IPS DF 6.9 (cell line): ENCODE measurements around the gene TREML4.

Source experiments
- DNase-seq: peaks from one replicate; pipeline ENCODE4 v3.0.0-alpha.2; 2013; ENCODE audit warnings: low read depth, low spot score
- H3K27ac ChIP-seq: one replicate; pipeline ENCODE4 v1.5.1; 2013; ENCODE audit warnings: low read length, control low read depth
- H3K27me3 ChIP-seq: 2 replicates; pipeline ENCODE4 v1.6.1; 2013; ENCODE audit warnings: mild to moderate bottlenecking, low read length; ENCODE audit not compliant: control insufficient read depth, insufficient read depth
- H3K36me3 ChIP-seq: 2 replicates; pipeline ENCODE4 v1.6.1; 2013; ENCODE audit warnings: low read length; ENCODE audit not compliant: control insufficient read depth, insufficient read depth
- H3K4me1 ChIP-seq: 2 replicates; pipeline ENCODE4 v1.6.1; 2013; ENCODE audit warnings: low read length; ENCODE audit not compliant: control insufficient read depth, insufficient read depth
- H3K4me3 ChIP-seq: 2 replicates; pipeline ENCODE4 v1.5.1; 2013; ENCODE audit warnings: mild to moderate bottlenecking, low read length
- H3K9me3 ChIP-seq: 2 replicates; pipeline ENCODE4 v1.6.1; 2013; ENCODE audit warnings: low read length, inconsistent platforms; ENCODE audit not compliant: control insufficient read depth, insufficient read depth
- WGBS: extraction: QIAGEN DNeasy Blood & Tissue Kit; methylation state at CpG from one replicate; pipeline ENCODE4 v1.1.7; 2013; ENCODE audit warnings: mixed read lengths, missing lambda C conversion rate; ENCODE audit not compliant: insufficient read length, insufficient coverage; 5-methylcytosine and 5-hydroxymethylcytosine counted together

Gene TREML4

GRCh38 chr6:41191569-41191968 is 36.6 kb upstream of the TREML4 start:
- H3K36me3 ChIP-seq = no peaks in the 10 kb centered on the region

GRCh38 chr6:41193171-41193734 is 34.9 kb upstream of the TREML4 start:
- DNase-seq = no peak
- Histone ChIP-seq H3K27me3 (no peaks in the 10 kb centered on the region), H3K4me3 (no peak overlapping the region), H3K36me3 (no peaks in the 10 kb centered on the region), H3K9me3 (no peaks in the 10 kb centered on the region), H3K4me1 (no peaks in the 10 kb centered on the region; the same call in 1 of the 2 replicates), H3K27ac (no peak overlapping the region)
- no CpG with 5 or more reads among the region's 5 CpGs for WGBS

More at GRCh38 chr6:41191569-41191968, 36.6 kb upstream of the TREML4 start:
- Histone ChIP-seq H3K9me3 (no peaks in the 10 kb centered on the region), H3K4me3 (no peak overlapping the region), H3K4me1 (no peaks in the 10 kb centered on the region), H3K27me3 (no peaks in the 10 kb centered on the region), H3K27ac (no peak overlapping the region)
- no peak for DNase-seq
- WGBS = no CpG with 5 or more reads among the region's 6 CpGs

GRCh38 chr6:41193884-41194283 is 34.3 kb upstream of the TREML4 start:
- Histone ChIP-seq H3K27me3 (no peaks in the 10 kb centered on the region), H3K4me1 (no peaks in the 10 kb centered on the region; the same call in 1 of the 2 replicates), H3K36me3 (no peaks in the 10 kb centered on the region), H3K27ac (no peak overlapping the region), H3K9me3 (no peaks in the 10 kb centered on the region), H3K4me3 (no peak overlapping the region)
- 100% methylated on average over 1 of the region's 5 CpGs for WGBS
- DNase-seq = no peak

- Histone ChIP-seq H3K27ac (no peak overlapping the region), H3K36me3 (no peaks in the 10 kb centered on the region), H3K4me1 (no peaks in the 10 kb centered on the region; the same call in 1 of the 2 replicates), H3K9me3 (no peaks in the 10 kb centered on the region), H3K27me3 (no peaks in the 10 kb centered on the region), H3K4me3 (no peak overlapping the region)
- WGBS = no CpG with 5 or more reads among the region's 3 CpGs
- no peak for DNase-seq
Measured at GRCh38 chr6:41194386-41194785, 33.8 kb upstream of the TREML4 start.

GRCh38 chr6:41197234-41197633 is 30.9 kb upstream of the TREML4 start:
- H3K27me3 ChIP-seq = no peaks in the 10 kb centered on the region
- no CpG with 5 or more reads among the region's 3 CpGs for WGBS

GRCh38 chr6:41199552-41200246 is 28.4 kb upstream of the TREML4 start:
- peaks cover 7% of the 10 kb centered on the region for H3K4me1 ChIP-seq
- no peaks in the 10 kb centered on the region for H3K9me3 ChIP-seq
- no CpG with 5 or more reads among the region's 1 CpG for WGBS
- DNase-seq = no peak
- no peaks in the 10 kb centered on the region for H3K36me3 ChIP-seq
- no peaks in the 10 kb centered on the region for H3K27me3 ChIP-seq
- no peak overlapping the region for H3K27ac ChIP-seq
- H3K4me3 ChIP-seq = no peak overlapping the region

More at GRCh38 chr6:41197234-41197633, 30.9 kb upstream of the TREML4 start:
- no peaks in the 10 kb centered on the region for H3K9me3 ChIP-seq
- H3K4me1 ChIP-seq = peaks cover 6% of the 10 kb centered on the region
- no peak for DNase-seq
- H3K27ac ChIP-seq = no peak overlapping the region
- no peak overlapping the region for H3K4me3 ChIP-seq
- H3K36me3 ChIP-seq = no peaks in the 10 kb centered on the region

GRCh38 chr6:41200296-41200900 is 27.8 kb upstream of the TREML4 start:
- Histone ChIP-seq H3K9me3 (no peaks in the 10 kb centered on the region), H3K4me1 (peaks cover 7% of the 10 kb centered on the region), H3K27me3 (no peaks in the 10 kb centered on the region), H3K4me3 (no peak overlapping the region), H3K36me3 (no peaks in the 10 kb centered on the region), H3K27ac (no peak overlapping the region)
- no peak for DNase-seq
- no CpG with 5 or more reads among the region's 2 CpGs for WGBS

- Histone ChIP-seq H3K9me3 (no peaks in the 10 kb centered on the region), H3K4me1 (peaks cover 7% of the 10 kb centered on the region), H3K27me3 (no peaks in the 10 kb centered on the region), H3K36me3 (no peaks in the 10 kb centered on the region), H3K27ac (no peak within 1 kb of the TSS), H3K4me3 (no peak within 1 kb of the TSS)
- WGBS = no CpG with 5 or more reads among the region's 12 CpGs
- no peak for DNase-seq
Measured at GRCh38 chr6:41200901-41201763, 27.0 kb upstream of the TREML4 start, which contains the start of gene TREML2. Gene TREML2, minus strand, starts transcription at chr6:41201149. Its CDS starts 141 bp downstream, at chr6:41201008.

GRCh38 chr6:41201764-41202173 is 26.4 kb upstream of the TREML4 start:
- no CpG with 5 or more reads among the region's 8 CpGs for WGBS

GRCh38 chr6:41204156-41204555 is 24.0 kb upstream of the TREML4 start:
- DNase-seq = no peak
- WGBS = no CpG with 5 or more reads among the region's 1 CpG
- Histone ChIP-seq H3K27me3 (no peaks in the 10 kb centered on the region), H3K36me3 (no peaks in the 10 kb centered on the region), H3K4me1 (peaks cover 7% of the 10 kb centered on the region), H3K9me3 (no peaks in the 10 kb centered on the region), H3K27ac (no peak overlapping the region), H3K4me3 (no peak overlapping the region)

More at GRCh38 chr6:41201764-41202173, 26.4 kb upstream of the TREML4 start:
- H3K27ac ChIP-seq = no peak overlapping the region
- no peaks in the 10 kb centered on the region for H3K27me3 ChIP-seq
- H3K4me1 ChIP-seq = peaks cover 7% of the 10 kb centered on the region
- no peak overlapping the region for H3K4me3 ChIP-seq
- DNase-seq = no peak
- no peaks in the 10 kb centered on the region for H3K36me3 ChIP-seq
- H3K9me3 ChIP-seq = no peaks in the 10 kb centered on the region
